HEK293T (cell line): Measurements from ENCODE around the gene EBPL.

Experiments used
- BHLHE40 ChIP-seq: fragments of 450-650 bp; IDR thresholded peaks from 2 replicates; pipeline ENCODE4 v1.6.1; 2016; ENCODE audit warnings: mild to moderate bottlenecking, moderate library complexity, borderline replicate concordance
- ELF4 ChIP-seq: fragments of 450-650 bp; IDR thresholded peaks from 2 replicates; pipeline ENCODE4 v1.6.1; 2017; ENCODE audit warnings: antibody characterized with exemption
- FOXK2 ChIP-seq: fragments of 450-650 bp; IDR thresholded peaks from 2 replicates; pipeline ENCODE4 v1.6.1; 2016; ENCODE audit warnings: mild to moderate bottlenecking
- LEF1 ChIP-seq: fragments of 450-650 bp; IDR thresholded peaks from 2 replicates; pipeline ENCODE4 v1.6.1; 2017; ENCODE audit warnings: mild to moderate bottlenecking, borderline replicate concordance

DNA sequence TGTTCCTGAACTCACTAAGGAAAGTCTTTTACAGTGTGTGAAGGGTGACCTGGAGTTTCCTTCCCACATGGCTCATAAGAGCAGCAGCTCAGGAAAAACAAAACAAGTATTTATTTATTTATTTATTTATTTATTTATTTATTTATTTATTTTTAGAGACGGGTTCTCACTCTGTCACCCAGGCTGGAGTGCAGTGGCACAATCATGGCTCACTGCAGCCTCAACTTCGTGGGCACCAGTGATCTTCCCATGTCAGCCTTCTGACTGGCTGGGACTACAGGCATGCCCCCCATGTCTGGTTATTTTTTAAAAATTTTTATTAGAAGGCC, 52.6 kb downstream of the EBPL start:
- no peak for TF ChIP-seq FOXK2
- no peak for TF ChIP-seq BHLHE40
- TF ChIP-seq ELF4: no peak
- TF ChIP-seq LEF1: no peak
